Panc1 (cell line): ENCODE measurements around the gene POU3F1. TPM values are rescaled to one million over a fixed set of nuclear protein-coding genes. Genes with fewer than 3 reads are reported as not detected.

Experiments
- ATAC-seq: fragments of 200-7000 bp; cut with Tn5 transposase; 2 replicates; pipeline ENCODE4 v1.9.1; 2020; ENCODE audit warnings: mild to moderate bottlenecking, moderate library complexity
- BruUV-seq: library from RNA; stranded (reverse); fragments of 400-500 nt; replicated peaks from 2 replicates; lab custom pipeline; 2021; lab: Mats Ljungman, UMichigan
- CTCF ChIA-PET: fragments of 300-600 bp; sonication (Branson Sonifier 250); formaldehyde crosslinking; loops from one replicate; lab custom pipeline; 2022; ENCODE audit warnings: antibody characterized with exemption; lab: Charles Lee
- POLR2A ChIA-PET: fragments of 300-600 bp; sonication (Branson Sonifier 250); formaldehyde crosslinking; loops from one replicate; lab custom pipeline; 2022; ENCODE audit warnings: antibody characterized with exemption; lab: Charles Lee
- DNase-seq: peaks from one replicate; pipeline ENCODE4 v3.0.0-alpha.2; 2010; ENCODE audit warnings: low read depth, low spot score
- H3K27ac ChIP-seq: 2 replicates; pipeline ENCODE4 v1.5.1; 2011; ENCODE audit warnings: mild to moderate bottlenecking, low read length, inconsistent platforms
- H3K27me3 ChIP-seq: fragments of 200-500 bp; sonication (Bioruptor generic); 2 replicates; pipeline ENCODE4 v1.6.0; 2014; ENCODE audit warnings: low read length, inconsistent platforms; ENCODE audit not compliant: control insufficient read depth, insufficient read depth
- H3K36me3 ChIP-seq: fragments of 200-500 bp; sonication (Bioruptor generic); 2 replicates; pipeline ENCODE4 v1.5.1; 2014; ENCODE audit warnings: inconsistent platforms, mild to moderate bottlenecking, low read length, moderate library complexity; ENCODE audit not compliant: control insufficient read depth, insufficient read depth
- H3K4me1 ChIP-seq: 2 replicates; pipeline ENCODE4 v1.5.1; 2011; ENCODE audit warnings: inconsistent platforms, mild to moderate bottlenecking, low read length, moderate library complexity; ENCODE audit not compliant: control insufficient read depth, insufficient read depth
- H3K4me3 ChIP-seq, 2 experiments: 2 replicates each; pipeline ENCODE4 v1.5.1; 2011 to 2012; ENCODE audit warnings: low read depth in 2 of 2, low read length in 2 of 2, mild to moderate bottlenecking in 2 of 2, inconsistent platforms in 1 of 2, moderate library complexity in 1 of 2
- H3K9me3 ChIP-seq: fragments of 200-500 bp; sonication (Bioruptor generic); 2 replicates; pipeline ENCODE4 v1.5.1; 2014; ENCODE audit warnings: low read depth, mild to moderate bottlenecking, inconsistent platforms, low read length, moderate library complexity; ENCODE audit not compliant: control insufficient read depth, insufficient read depth
- POLR2AphosphoS5 ChIP-seq: IDR thresholded peaks from 2 replicates; pipeline ENCODE4 v1.6.1; 2012; ENCODE audit warnings: mild to moderate bottlenecking, low read depth, low read length, moderate library complexity
- SIN3A ChIP-seq: IDR thresholded peaks from 2 replicates; pipeline ENCODE4 v1.6.1; 2012; ENCODE audit warnings: low read depth, mild to moderate bottlenecking, low read length, moderate library complexity, borderline replicate concordance; ENCODE audit not compliant: insufficient read depth
- TCF7L2 ChIP-seq: IDR thresholded peaks from 2 replicates; pipeline ENCODE4 v1.6.1; 2011; ENCODE audit warnings: mild to moderate bottlenecking, low read depth, low read length, inconsistent platforms
- in situ Hi-C: cut with HindIII; loops from 2 replicates; pipeline ENCODE4 v1.10.0; 2016; ENCODE audit warnings: low sequenced_read_pairs, low pct_unique_long_range_greater_than_20kb
- intact Hi-C: fragments of 100-400 bp; cut with micrococcal nuclease; formaldehyde crosslinking; loops from one replicate; pipeline ENCODE4 v1.10.0; 2022; ENCODE audit not compliant: unreplicated experiment
- total RNA-seq: library from RNA; stranded (reverse); gene quantifications from one replicate; pipeline ENCODE4 v1.2.1, GENCODE V29; 2021; ENCODE audit not compliant: unreplicated experiment
- TF ChIP-seq, protein P1 (sequence below): fragments of 450-650 bp; IDR thresholded peaks from 2 replicates; pipeline ENCODE4 v1.5.1; 2017; ENCODE audit warnings: mild to moderate bottlenecking
- TF ChIP-seq, protein P2 (sequence below), 2 experiments: IDR thresholded peaks; 2 replicates each; pipeline ENCODE4 v1.6.1; 2011 to 2012; ENCODE audit warnings: low read depth in 2 of 2, control low read depth in 1 of 2, low read length in 1 of 2, mild to moderate bottlenecking in 1 of 2, moderate library complexity in 1 of 2; ENCODE audit not compliant: insufficient read depth in 1 of 2

POU3F1 gene
- total RNA-seq, 1 experiment from 2014 or later: 0.08 TPM

DNA sequence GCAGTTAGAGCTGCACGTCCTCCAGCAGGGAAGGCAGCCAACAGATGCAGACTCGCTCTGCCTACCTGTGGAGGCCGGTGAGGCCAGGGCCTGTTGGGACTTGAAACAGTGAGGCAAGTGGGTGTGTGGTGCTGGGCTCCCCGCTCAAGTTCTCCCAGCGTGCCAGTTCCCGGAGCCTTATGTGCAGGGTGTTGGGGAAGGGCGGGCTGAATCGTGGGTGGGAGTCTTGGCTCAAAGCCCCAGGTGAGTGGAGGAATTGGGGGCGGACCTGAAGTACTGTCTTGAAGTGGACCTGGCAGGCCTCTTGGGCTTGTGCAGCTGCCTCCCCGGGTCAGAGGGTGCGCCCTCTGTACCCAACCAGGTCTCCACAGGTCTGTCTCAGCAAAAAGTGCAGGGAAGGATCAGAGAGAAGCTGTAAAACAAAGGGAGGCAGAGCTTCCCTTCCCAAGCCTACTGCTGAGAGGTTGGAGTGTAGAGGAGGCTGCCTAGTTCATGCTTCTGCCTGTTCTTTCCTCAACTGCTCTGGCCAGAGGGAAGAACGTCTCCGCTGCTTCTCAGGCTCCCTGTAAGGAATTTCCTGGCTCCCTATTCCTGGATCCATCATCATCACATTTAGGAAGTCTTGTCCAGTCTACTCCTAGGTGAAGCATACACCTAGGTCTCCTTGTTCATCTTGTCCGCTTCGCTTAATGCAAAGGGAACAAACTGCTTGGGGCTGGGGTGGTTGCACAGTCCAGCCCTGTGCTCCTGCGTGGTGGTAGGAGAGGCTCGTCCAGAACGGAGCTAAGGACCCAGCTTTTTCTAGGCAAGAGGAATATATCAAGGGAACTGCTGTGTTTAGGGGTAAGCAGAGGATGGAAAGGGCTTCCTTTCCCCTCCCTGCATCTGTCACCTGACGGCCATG lies 19.1 kb downstream of the POU3F1 start:
- no peak for TF ChIP-seq SIN3A
- TF ChIP-seq, protein P1, sequence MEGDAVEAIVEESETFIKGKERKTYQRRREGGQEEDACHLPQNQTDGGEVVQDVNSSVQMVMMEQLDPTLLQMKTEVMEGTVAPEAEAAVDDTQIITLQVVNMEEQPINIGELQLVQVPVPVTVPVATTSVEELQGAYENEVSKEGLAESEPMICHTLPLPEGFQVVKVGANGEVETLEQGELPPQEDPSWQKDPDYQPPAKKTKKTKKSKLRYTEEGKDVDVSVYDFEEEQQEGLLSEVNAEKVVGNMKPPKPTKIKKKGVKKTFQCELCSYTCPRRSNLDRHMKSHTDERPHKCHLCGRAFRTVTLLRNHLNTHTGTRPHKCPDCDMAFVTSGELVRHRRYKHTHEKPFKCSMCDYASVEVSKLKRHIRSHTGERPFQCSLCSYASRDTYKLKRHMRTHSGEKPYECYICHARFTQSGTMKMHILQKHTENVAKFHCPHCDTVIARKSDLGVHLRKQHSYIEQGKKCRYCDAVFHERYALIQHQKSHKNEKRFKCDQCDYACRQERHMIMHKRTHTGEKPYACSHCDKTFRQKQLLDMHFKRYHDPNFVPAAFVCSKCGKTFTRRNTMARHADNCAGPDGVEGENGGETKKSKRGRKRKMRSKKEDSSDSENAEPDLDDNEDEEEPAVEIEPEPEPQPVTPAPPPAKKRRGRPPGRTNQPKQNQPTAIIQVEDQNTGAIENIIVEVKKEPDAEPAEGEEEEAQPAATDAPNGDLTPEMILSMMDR: no peak
- TF ChIP-seq, protein P2, sequence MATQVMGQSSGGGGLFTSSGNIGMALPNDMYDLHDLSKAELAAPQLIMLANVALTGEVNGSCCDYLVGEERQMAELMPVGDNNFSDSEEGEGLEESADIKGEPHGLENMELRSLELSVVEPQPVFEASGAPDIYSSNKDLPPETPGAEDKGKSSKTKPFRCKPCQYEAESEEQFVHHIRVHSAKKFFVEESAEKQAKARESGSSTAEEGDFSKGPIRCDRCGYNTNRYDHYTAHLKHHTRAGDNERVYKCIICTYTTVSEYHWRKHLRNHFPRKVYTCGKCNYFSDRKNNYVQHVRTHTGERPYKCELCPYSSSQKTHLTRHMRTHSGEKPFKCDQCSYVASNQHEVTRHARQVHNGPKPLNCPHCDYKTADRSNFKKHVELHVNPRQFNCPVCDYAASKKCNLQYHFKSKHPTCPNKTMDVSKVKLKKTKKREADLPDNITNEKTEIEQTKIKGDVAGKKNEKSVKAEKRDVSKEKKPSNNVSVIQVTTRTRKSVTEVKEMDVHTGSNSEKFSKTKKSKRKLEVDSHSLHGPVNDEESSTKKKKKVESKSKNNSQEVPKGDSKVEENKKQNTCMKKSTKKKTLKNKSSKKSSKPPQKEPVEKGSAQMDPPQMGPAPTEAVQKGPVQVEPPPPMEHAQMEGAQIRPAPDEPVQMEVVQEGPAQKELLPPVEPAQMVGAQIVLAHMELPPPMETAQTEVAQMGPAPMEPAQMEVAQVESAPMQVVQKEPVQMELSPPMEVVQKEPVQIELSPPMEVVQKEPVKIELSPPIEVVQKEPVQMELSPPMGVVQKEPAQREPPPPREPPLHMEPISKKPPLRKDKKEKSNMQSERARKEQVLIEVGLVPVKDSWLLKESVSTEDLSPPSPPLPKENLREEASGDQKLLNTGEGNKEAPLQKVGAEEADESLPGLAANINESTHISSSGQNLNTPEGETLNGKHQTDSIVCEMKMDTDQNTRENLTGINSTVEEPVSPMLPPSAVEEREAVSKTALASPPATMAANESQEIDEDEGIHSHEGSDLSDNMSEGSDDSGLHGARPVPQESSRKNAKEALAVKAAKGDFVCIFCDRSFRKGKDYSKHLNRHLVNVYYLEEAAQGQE (IDR thresholded peaks at IDR 0.05; ENCODE audit: insufficient read depth in 1 of 2, low read depth in 2 of 2, low read length in 1 of 2): no peak
- no peak for TF ChIP-seq TCF7L2
- TF ChIP-seq POLR2AphosphoS5: no peak
- ATAC-seq (no peak), DNase-seq (no peak)
- in situ Hi-C loops: no loop called here
- no TSS peak for BruUV-seq
- Histone ChIP-seq H3K36me3 (peaks cover 11% of the 10 kb centered on the region), H3K27me3 (no peaks in the 10 kb centered on the region), H3K9me3 (no peaks in the 10 kb centered on the region), H3K4me3 (no peak overlapping the region), H3K27ac (no peak overlapping the region), H3K4me1 (peaks cover 20% of the 10 kb centered on the region)
- ChIA-PET POLR2A (no interaction called here), CTCF (interaction anchor here (0.6 to 1.4 kb wide), 4 partner anchors 14 to 1747 kb away, joined by 3 to 4 read pairs (median 4); partner anchors contain the start of gene MTF1)
- intact Hi-C loops: loop anchor here (5.0 kb wide), 1 partner anchor 810 kb away; no protein-coding TSS in a partner anchor

DNA sequence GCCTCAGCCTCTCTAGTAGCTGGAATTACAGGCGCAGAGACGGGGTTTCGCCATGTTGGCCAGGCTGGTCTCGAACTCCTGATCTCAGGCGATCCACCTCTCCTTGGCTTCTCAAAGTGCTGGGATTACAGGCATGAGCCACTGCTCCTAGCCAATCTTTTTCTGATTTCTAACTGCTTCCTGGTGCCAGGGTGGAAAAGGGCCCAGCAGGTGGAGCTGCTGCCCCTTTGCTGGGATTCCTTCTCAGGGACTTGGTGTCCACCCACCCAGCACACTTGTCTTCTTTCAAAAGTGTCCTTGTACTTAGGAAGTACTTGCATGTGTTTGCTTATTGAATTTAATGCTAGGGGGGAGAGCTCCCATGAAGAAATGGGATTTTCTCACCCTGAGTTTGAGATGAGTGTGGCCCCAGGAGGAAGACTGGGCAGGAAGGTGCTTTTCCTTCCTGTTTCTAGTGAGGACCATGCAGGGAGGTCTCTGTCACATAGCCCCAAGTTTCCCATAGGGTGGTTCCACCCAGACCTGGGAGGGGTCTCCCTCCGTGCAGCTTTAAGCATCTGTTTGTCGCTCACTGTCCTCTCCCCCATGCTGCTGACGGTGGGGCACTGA lies 19.9 kb downstream of the POU3F1 start:
- Histone ChIP-seq H3K36me3 (peaks cover 16% of the 10 kb centered on the region), H3K27ac (no peak overlapping the region), H3K27me3 (no peaks in the 10 kb centered on the region), H3K4me3 (no peak overlapping the region), H3K9me3 (no peaks in the 10 kb centered on the region), H3K4me1 (peaks cover 20% of the 10 kb centered on the region)
- intact Hi-C loops: loop anchor here (5.0 kb wide), 1 partner anchor 811 kb away; no protein-coding TSS in a partner anchor
- CTCF ChIA-PET: interaction anchor here (0.7 to 1.4 kb wide), 3 partner anchors 45 to 1746 kb away, joined by 3 to 4 read pairs (median 4); partner anchors contain the start of gene MTF1
- POLR2A ChIA-PET: no interaction called here
- no TSS peak for BruUV-seq
- TF ChIP-seq, protein P2 (IDR thresholded peaks at IDR 0.05; ENCODE audit: insufficient read depth in 1 of 2, low read depth in 2 of 2, low read length in 1 of 2): no peak
- TF ChIP-seq, protein P1: peak; percentile 89
- DNase-seq (no peak), ATAC-seq (peak; percentile 56)
- in situ Hi-C loops: no loop called here
